DMS114 treated with DMSO at 0.1 percent for 48 hours (cell line): ENCODE results near the gene VWA1.
"Not testable (repeated sequence)": the region's sequence is repeated elsewhere in the genome, so short reads cannot be mapped to it uniquely, and the experiment has no call there.

Experiments
- DNase-seq: peaks from one replicate; lab custom pipeline; 2025; ENCODE audit not compliant: unreplicated experiment; lab: John Stamatoyannopoulos, UW

The VWA1 gene

DNA sequence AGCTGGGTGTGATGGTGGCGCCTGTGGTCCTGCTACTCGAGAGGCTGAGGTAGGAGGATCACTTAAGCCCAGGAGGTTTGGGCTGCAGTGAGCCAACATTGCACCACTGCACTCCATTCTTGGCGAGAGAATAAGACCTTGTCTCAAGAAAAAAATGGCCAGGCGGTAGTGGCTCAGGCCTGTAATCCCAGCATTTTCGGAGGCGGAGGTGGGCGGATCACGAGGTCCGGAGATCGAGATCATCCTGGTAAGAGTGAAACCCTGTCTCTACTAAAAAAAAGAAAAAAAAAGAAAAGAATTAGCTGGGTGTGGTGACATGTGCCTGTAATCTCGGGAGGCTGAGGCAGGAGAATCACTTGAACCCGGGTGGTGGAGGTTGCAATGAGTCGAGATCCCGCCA, 47.4 kb downstream of the VWA1 start:
- no peak for DNase-seq

DNA sequence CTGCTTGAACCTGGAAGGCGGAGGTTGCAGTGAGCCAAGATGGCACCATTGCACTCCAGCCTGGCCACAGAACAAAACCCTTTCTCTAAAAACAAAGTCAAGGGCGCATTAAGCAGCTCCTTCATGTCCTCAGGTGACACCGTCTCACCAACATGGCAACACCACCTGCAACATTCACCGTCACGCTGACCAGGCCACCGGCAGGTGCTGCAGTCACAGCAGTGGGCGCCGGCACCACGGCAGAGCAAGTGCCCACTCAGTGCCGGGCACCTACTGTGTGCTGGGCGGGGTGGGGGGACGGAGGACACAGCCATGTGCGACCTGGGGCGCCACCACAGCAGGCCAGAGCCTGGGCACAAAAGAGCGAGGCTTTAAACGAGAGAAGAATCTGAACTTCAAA, 48.2 kb downstream of the VWA1 start:
- no peak for DNase-seq

DNA sequence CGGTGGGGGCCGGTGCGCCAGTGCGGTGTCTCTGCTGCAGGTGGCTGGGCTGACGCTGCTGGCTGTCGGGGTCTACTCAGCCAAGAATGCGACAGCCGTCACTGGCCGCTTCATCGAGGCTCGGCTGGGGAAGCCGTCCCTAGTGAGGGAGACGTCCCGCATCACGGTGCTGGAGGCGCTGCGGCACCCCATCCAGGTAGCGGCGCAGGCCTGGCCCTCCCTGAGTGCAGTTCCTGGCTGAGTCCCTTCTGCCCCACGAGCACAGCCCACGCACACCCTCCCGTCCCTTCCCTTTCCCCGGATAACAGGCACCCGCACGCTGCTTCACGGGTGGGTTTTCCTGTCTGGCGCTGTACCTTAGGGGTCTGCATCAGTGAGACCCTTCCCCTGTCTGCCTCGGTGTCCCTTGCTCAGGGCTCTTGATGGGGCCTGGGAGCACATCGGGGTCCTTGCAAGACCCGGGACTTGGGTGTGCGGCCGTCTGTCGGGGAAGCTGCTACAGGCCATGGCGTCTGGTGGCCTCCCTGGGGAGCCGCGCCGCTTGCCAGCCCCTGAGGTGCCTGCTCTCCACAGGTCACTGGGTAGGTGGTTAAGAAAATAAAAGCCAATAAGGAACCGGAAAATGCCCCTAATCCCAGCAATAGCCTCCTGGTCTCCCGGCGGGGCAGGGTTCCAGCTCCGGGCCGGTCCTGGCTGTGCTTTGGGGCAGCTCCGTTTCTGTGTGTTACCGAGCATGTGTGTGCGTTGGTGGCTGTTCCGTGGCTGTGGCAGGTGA, 49.7 kb downstream of the VWA1 start:
- DNase-seq: not testable (repeated sequence)

DNA sequence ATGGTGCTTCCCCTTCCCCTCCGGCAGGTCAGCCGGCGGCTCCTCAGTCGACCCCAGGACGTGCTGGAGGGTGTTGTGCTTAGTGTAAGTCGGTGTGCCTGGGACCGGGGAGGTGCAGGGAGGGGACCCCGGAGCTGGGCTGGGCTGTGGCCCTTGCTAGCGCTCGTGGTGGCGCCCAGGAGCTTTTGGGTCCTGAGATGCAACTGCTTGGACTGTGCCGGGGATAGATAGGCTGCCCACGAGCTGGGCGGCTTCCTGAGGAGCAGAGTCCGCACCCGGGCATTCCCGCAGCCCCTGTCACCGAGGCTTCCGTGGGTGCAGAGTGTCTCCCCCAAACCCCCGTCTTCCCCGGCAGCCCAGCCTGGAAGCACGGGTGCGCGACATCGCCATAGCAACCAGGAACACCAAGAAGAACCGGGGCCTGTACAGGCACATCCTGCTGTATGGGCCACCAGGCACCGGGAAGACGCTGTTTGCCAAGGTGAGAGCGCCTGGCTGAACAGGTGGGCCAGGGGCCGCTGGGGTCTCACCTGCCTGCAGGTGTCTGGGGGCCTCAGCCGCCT, 50.3 kb downstream of the VWA1 start:
- not testable (repeated sequence) for DNase-seq

DNA sequence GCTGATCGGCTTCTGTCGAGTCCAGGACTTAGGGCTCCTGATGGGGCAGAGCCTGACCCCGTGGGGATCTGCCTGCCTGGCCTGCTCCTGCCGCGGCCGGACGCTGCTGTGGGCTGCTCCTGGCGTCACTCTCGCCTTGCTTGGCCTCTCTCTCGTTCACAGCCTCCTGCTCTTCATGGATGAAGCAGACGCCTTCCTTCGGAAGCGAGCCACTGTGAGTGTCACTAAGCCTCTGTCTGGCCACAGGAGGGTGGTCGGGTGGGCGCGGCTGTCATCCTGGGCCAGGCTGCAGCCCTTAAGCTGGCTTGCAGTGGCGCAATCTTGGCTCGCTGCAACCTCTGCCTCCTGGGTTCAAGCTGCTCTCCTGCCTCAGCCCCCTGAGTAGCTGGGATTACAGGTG, 52.2 kb downstream of the VWA1 start:
- no peak for DNase-seq

DNA sequence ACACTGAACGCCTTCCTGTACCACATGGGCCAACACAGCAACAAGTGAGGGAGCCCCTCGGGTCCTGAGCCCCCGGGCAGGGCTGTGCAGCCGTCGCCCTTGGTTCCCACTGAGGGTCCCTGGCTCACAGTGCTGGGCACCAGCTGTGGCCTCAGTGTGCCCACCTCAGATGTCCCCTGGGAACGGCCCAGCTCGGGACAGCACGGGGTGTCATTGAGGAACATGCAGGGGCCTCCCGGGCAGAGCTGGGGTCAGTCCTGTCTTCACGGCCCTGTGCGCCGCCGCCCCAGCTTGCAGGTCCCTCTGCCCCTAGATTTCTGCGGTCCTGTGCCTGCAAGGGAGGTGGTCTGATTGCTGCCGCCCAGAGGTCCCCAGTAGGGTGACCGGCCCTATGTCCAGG, 53.7 kb downstream of the VWA1 start:
- DNase-seq: no peak

DNA sequence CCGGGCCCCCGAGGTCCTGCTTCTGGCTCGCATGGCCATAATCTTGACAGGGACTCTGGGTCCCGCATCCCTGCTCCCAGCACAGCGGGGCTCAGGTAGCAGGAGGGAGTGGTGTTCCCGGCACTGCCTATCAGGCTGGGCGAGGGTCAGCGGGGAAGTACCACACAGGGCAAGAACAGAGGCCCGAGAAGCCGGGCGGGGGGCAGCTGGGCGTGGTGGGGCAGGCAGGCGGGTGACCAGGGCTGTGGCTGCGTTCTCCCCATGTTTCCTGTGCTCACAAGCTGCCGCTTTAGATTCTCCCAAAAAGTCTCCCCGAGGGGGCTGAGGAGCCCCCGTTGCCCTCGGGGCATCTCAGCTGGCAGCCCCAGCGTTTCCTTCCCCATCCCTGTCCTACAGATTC, 54.4 kb downstream of the VWA1 start:
- DNase-seq: no peak

DNA sequence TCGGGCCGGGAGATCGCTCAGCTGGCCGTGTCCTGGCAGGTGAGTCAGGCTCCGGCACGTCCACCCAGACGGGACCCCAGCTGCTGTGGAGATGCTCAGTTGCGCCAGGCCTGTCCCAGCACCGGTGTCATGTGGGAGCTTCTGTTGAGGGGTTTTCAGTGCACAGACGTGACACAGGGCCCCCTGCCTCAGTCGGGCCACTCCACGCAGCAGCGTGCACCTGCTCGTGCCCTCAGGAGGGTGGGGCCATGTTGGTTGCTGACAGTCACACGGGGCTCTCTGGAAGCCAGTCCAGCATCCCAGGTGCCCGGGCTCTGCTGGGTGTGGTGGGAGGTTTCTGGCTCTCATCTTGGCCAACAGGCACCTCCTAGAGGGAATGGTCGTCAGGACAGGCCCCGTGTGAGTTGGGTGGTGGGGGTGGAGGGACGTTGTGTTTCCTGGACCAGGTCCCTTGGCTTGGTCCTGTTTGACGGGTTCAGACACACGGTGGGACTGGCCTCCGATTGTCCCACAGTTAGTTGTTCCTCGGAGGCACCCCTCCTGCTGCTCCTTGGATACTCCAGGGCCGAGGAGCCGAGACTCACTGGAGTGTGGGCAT, 55.2 kb downstream of the VWA1 start:
- DNase-seq: no peak

DNA sequence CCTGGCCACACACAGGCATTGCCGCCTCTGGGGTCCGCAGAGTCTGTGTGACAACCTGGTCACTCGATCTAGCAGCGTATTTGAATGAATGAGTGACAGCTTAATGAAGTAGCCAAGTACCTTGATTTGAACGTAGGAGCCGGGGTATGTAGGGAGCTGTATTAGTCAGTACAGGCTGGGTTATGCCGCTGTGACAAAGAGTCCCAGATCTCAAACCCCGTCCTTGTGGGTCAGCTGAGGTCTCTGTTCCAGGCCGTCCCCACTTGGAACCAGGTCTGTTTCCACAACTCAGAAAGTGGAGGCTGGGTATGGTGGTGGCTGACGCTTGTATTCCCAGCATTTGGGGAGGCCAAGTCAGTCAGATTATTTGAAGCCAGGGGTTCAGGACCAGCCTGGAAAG, 56.1 kb downstream of the VWA1 start:
- DNase-seq: no peak
